Measurements from ENCODE around the gene PRKACA.

The PRKACA gene

DNA sequence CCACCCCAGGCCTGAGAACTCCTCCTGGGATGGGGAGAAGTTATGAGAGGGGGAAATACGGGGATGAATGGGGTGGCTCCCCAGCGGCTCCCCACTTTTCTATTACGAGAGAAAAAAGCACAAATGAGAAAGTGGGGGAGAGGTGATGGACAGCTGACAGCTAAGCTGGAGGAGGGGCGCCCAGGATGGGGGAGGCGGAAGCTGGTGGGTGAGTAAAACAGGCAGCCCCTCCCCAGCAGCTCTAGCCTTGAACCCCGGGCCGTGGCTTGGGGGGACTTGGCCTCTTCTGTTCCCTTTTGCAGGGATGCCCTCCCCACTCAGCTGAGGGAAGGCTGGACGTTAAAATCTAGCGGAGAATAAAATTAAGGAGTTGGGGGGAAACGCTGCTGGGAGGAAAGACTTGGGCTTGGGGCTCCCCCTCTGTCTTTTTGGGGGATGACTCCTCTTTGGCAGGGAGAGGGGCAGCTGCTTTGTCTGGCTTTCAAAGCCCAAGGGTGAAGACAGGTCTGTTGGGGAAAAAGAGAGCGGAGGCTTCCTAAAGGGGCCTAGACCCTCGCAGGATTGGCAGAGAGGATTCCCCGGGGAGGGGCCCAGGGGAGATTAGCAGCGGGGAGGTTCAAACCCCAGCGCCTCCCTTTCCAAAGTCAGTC, 25.6 kb downstream of the PRKACA start:
- DNase-seq: peak; percentile 50

- DNase-seq: peak; percentile 53
Observed at GRCh38 chr19:14091081-14091812, 26.3 kb downstream of the PRKACA start.

- DNase-seq: peak; percentile 90
Observed at GRCh38 chr19:14090509-14091080, 27.0 kb downstream of the PRKACA start, which contains the start of gene SAMD1. SAMD1 (minus strand) TSS chr19:14090751.

DNA sequence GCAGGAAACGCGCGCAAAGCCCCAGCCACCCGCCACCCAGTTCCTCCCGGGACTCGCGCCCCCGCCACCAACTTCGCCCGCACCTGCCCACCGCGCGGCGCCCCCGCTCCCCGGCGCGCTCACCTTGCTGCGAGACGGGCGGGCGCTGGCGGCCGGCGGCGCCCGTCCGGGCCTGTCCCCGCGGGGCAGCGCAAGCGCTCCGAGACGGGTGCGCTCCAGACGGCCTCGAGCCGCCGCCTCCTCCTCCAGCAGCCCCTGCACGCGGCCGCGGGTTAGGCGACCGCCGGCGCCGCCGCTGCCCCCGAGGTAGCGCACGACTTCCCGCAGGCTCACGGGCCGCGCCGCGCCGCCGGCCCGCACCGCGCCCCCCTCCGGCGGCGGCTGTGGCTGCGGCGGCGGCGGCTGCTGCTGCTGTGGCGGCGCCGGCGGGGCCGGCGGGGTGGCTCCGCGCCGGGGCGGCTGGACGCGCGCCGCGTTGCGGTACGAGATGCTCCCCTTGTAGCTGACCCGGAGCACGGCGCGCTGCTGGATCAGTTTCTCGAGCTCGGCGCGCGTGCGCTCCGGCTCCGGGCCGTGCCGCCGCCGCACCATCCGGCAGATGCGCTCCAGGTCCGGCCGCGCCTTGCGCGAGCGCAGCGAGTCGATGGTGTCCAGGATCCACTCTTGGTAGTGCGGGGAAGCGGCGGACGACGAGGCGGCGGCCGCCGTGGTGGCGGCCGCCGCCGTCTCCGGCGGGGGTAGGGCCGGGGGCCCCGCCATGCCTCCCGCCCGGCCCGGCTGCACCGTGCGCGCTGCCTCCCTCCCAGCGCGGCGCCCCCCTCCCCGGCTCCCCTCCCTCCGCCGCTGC, 27.7 kb downstream of the PRKACA start:
- peak; percentile 36 for DNase-seq

DNA sequence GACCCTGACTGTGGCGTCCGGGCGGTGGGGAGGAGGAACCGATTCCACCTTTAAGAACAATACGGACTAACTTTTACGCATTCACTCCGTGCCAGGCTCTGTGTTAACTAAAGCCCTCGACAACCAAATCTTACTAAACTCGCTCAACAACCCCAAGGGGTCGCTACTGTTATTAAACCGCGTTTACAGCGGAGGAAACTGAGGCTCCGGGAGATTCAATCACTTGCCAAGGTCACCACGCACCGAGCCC, 28.2 kb downstream of the PRKACA start:
- no peak for DNase-seq

DNA sequence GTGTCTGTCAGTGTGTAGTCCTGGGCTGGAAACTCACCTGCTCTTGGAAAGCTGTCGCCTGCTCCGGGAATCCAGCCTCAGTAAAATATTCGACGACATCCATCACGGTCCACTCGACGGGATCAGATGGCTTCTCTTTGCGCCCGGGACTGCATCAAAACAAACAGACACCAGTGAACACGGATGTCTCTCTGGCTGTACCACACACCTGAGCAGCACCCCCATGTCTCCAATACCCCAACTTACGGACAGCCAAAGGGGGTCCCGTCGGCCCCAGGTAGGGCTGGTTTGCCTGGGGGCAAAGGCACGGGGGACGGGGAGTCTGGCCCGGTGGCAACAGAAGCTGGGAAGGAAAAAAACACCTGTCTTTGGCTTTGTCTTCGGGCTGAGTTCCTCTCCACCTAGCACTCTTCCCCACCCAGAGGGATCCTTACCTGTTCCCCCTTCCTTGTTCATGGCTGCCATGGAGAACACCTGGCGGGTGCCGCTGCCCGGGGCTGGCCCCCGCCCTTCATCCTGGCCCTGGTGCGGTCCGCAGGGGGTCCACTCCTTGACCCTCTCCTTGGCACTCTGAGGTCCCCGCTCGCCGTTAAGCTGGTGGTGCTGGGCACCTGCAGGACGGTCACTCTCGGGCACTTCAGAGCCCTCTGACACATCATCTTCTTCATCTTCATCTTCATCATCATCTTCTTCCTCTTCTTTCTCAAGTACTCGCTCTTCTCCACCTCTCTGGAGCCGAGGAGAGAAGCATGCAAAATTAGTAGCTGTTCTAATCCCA, 28.7 kb downstream of the PRKACA start:
- DNase-seq: no peak

DNA sequence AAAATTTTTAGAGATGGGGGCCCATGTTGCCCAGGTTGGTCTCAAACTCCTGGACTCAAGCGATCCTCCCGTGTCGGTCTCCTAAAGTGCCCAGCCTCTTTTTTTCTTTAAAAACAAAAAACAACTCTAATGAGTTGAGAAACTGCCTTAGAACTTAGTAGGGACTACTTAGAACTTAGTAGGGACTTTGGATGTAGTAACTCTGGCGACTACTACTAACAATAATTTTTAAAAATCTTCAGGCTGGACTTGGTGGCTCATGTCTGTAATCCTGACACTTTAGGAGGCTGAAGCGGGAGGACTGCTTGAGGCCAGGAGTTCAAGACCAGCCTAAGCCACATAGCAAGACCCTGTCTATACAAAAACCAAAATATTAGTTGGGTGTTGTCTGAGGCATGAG, 31.5 kb downstream of the PRKACA start:
- no peak for DNase-seq

DNA sequence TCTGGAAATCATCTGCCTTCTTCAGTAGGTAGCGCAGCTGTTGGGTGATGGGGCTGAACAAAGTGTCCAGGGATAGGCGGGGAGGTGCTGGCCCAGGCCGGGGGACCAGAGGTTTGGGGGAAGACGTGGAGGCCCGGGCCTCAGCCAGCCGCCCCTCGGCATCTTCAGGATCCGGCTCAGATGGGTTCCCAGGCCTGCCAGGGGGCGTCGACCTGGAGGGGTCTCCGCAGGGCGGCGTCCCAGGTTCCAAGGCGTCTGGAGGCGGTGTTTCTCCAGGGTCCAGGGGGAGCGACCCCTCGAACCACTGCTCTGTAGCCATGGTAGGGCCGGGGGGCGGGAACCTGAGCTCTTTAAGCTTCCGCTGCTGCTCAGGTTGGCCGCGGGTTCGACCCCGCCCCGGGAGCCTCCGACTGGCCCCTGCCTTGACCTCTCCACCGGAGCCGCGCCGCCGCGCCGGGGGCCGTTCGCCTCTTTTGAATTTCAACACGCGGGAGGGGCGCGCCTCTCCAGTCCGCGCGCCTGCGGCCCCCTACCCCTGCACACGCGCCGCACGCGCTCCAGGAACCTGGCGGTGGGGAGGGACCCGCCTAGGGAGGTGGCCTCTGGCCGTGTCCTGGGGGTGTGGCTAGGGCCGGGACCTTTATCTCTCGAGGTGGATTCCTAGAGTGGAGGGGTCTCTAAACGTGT, 32.1 kb downstream of the PRKACA start, which contains the start of gene C19orf67:
Gene C19orf67 (minus strand): TSS at position 475 of the 687 bp plus-strand sequence. CDS start 156 bp downstream, at position 319.
- no peak for DNase-seq

DNA sequence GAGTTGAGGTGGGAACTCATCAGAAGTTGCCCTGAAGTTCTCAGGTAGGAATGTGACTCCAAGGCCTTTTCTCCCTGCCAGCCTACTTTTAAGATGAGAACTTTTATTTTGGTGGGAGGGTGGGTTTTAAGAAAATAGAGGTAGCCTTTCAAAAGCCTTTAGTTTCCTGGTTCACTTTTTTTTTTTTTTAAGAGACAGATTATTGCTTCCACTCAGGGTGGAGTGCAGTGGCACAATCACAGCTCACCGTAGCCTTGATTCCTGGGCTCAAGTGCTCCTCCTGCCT, 34.9 kb downstream of the PRKACA start:
- DNase-seq: no peak

DNA sequence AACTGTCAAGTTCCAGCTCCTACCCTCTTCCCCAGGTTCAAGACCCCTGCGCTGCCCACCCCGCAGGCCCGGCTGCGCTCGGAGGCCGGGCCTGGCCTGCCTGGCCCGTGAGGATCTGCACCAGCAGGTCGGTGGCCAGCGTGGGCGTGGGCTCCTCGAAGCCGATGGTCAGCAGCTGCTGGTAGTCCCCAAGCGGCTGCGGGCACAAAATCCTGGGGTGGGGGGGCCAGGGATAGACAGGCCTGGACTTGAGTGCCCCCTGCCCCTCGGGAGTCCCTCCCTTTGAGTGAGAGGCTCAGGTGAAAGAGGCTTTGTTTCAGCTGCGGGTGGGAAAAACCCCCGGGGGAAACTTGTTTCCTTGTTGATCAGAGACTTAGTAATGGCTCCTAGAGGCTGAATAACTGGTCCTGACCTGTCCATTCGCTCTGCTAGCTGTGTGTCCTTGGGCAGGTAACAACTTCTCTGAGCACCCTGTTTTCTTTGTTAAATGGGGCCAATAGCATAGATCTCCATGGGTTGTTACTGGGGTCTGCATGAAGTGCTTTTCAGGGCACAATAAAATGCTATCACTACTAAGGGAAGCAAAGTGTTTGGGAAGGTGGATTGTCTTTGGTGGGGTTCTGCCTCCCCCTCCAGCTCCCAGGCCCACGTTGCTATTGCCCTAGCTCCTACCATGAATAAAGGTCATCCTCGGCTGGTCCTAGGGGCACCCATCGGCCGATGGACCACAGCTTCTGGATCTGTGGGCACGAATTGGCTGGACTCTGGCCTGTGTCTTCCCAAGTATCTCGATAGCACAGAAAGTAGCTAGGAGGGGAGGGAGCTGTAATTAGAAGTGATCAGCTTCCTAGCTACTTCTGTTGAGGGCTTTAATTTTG, 35.5 kb downstream of the PRKACA start:
- peak; percentile 17 for DNase-seq

DNA sequence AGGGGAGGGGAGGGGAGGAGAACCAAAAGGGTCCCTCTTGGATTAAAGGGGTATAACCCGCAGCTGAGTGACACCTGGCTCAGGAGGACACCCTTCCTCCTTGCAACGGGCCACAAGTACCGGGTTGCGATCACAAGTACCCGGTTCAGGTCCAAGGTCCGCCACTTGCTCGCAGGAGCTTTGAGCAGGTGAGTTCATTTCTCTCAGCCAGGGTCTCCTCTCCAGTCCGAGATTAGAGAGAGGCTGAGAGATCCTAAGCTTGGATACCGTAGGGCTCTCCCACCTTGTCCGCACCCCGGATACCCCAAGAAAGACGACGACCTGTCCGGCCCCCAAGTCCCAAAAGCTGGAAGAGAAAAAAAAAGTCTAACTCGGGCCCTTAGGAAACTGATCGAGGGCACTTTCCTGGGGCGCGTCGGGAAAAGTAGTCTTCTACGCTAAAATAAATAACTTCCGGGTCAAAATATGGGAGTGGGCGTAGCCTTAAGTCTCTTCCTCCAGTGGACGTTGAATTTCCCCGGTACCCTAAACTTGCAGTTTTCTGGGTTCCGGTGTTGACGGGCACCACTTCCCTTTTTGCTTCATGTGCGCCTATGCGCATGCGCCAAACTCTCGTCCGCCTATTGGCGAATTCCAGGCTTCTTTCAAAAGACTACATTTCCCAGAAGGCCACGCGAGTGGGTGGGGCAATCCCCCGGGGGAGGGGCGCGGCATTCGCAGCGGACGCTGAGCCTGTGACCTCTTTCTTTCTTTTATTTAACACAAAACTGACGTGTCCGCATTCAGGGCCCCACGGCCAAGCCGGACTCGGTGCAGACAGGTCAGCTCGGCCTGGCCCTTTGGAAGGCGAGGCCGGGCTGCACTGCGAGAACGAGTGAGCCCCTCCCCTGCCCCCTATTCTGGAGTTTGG, 36.4 kb downstream of the PRKACA start:
- peak; percentile 99 for DNase-seq

DNA sequence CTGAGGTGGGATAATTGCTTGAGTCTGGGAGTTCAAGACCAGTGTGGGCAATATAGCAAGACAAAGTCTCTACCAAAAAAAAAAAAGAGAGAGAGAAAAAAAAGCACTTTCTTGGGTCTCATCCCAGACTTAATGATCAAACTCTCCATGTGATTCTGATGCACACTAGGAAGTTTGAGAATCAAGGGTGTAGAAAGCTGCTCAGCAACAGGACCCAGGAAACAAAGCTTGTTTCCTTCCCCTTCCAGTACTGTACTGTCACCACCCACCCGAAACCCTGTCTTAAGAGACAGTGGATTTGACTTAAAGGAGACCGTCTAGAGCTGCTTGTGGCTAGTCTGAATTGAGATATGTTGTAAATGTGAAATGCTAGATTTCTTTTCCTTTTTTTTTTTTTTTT, 39.2 kb downstream of the PRKACA start:
- DNase-seq: no peak

GRCh38 chr19:14073925-14074838, 43.4 kb downstream of the PRKACA start:
- peak; percentile 20 for DNase-seq

- peak; percentile 67 for DNase-seq
Observed at GRCh38 chr19:14073261-14073924, 44.2 kb downstream of the PRKACA start.

DNA sequence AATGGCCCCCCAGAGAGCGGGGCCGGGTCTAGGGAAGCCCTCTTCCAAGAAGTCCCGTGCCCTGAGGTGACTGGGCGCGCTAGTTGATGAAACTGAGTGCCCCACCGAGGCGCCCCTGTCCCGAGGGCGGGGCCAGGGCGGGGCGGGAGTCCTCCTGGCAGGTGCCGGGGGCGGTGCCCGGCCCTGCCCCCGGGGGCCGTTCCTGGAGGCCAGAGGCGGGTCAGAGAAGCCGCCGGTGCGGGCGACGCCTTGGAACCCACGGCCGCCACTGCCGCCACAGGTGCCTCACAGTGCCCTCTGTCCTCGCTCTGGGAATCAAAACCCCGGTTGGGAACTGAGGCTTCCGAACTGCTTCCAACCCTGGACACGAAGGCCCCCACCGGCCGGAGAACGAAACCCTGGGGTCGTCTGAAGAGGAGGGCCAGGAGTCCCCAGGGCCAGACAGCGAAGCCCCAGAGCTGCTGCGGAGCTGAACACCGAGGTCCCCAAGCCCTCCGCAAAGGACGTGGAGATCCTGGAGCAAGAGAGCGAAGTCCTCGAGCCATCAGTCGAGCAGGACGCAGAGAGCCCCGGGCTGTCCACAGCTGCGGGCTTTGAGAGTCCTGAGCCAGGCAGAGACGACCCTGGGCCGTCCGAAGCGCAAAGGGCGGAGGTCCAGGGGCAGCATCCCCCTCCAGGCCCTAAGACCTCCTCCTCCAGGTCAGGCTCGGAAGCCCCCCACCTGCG, 44.9 kb downstream of the PRKACA start, which contains the start of gene MISP3:
Gene MISP3 (plus strand): TSS at position 252 of the 726 bp plus-strand sequence. CDS start 524 bp downstream, outside the sequence.
- DNase-seq: peak; percentile 20

GRCh38 chr19:14070268-14071050, 47.1 kb downstream of the PRKACA start:
- no peak for DNase-seq

DNA sequence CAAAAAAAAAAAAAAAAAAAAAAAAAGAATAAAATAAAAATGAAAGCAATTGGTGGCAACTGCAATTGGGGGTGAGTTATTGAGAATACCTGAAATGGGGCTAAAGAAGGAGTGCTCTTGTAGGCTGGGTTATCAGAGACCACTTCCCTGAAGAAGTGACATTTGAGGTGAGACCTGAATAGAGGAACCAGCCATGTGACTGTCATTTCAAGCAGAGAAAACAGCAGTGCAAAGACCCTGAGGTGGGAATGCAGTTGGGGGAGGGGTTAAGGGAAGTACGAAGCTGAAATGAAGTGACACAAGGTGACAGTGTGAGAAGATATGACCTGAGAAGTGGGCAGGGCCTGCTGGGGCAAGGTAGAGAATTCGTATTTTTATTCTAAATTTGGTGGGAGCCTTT, 51.4 kb downstream of the PRKACA start:
- DNase-seq: no peak
